Duodenal mucosa (tissue), 2 donors: ENCODE data around the gene IGIP.

Experiments used
- H3K27ac ChIP-seq: one replicate; pipeline ENCODE4 v1.7.0; 2013; ENCODE audit warnings: low read depth, low read length
- H3K27me3 ChIP-seq, 2 donors: one replicate each; pipeline ENCODE4 v1.7.0; 2013; ENCODE audit warnings: low read length in 2 of 2, control low read depth in 1 of 2; ENCODE audit not compliant: insufficient read depth in 2 of 2, control insufficient read depth in 1 of 2
- H3K36me3 ChIP-seq, 2 donors: one replicate each; pipeline ENCODE4 v1.7.0; 2013; ENCODE audit warnings: low read length in 2 of 2, control low read depth in 1 of 2; ENCODE audit not compliant: insufficient read depth in 2 of 2, control insufficient read depth in 1 of 2
- H3K4me1 ChIP-seq, 2 donors: one replicate each; pipeline ENCODE4 v1.7.0; 2013; ENCODE audit warnings: low read length in 2 of 2, control low read depth in 1 of 2; ENCODE audit not compliant: insufficient read depth in 2 of 2, control insufficient read depth in 1 of 2
- H3K4me3 ChIP-seq, 2 donors: one replicate each; pipeline ENCODE4 v1.7.0; 2013; ENCODE audit warnings: low read length in 2 of 2, low read depth in 1 of 2
- H3K9ac ChIP-seq, 2 donors: one replicate each; pipeline ENCODE4 v1.7.0; 2013; ENCODE audit warnings: low read length in 2 of 2, low read depth in 1 of 2
- H3K9me3 ChIP-seq, 2 donors: one replicate each; pipeline ENCODE4 v1.7.0; 2013; ENCODE audit warnings: low read length in 2 of 2, control low read depth in 1 of 2; ENCODE audit not compliant: control insufficient read depth in 1 of 2

Gene IGIP

GRCh38 chr5:140140435-140140834 lies 14.7 kb downstream of the IGIP start:
- no peaks in the 10 kb centered on the region for H3K9me3 ChIP-seq
- H3K4me3 ChIP-seq = no peak overlapping the region
- no peak overlapping the region for H3K27ac ChIP-seq
- peaks cover 39 to 53% of the 10 kb centered on the region in 2 donors for H3K4me1 ChIP-seq
- H3K9ac ChIP-seq = no peak overlapping the region
- no peaks in the 10 kb centered on the region for H3K36me3 ChIP-seq
- no peaks in the 10 kb centered on the region for H3K27me3 ChIP-seq

GRCh38 chr5:140141241-140141640 lies 15.5 kb downstream of the IGIP start:
- no peak overlapping the region for H3K27ac ChIP-seq
- no peaks in the 10 kb centered on the region for H3K9me3 ChIP-seq
- no peaks in the 10 kb centered on the region for H3K36me3 ChIP-seq
- H3K4me3 ChIP-seq = no peak overlapping the region
- H3K27me3 ChIP-seq = peaks cover 0 to 2% of the 10 kb centered on the region in 2 donors
- H3K4me1 ChIP-seq = peaks cover 45 to 55% of the 10 kb centered on the region in 2 donors
- no peak overlapping the region for H3K9ac ChIP-seq

- Histone ChIP-seq H3K4me3 (no peak overlapping the region), H3K9me3 (no peaks in the 10 kb centered on the region), H3K27me3 (peaks cover 0 to 5% of the 10 kb centered on the region in 2 donors), H3K9ac (no peak overlapping the region), H3K4me1 (peaks cover 50 to 55% of the 10 kb centered on the region in 2 donors), H3K27ac (no peak overlapping the region), H3K36me3 (no peaks in the 10 kb centered on the region)
These were observed 16.5 kb downstream of the IGIP start for GRCh38 chr5:140142246-140142645.

- Histone ChIP-seq H3K9ac (no peak overlapping the region), H3K9me3 (no peaks in the 10 kb centered on the region), H3K4me3 (no peak overlapping the region), H3K27me3 (peaks cover 0 to 5% of the 10 kb centered on the region in 2 donors), H3K36me3 (no peaks in the 10 kb centered on the region), H3K4me1 (peaks cover 50 to 55% of the 10 kb centered on the region in 2 donors), H3K27ac (peak overlapping the region; percentile 53)
These were observed 17.1 kb downstream of the IGIP start for GRCh38 chr5:140142856-140143255.

GRCh38 chr5:140143521-140144258 lies 18.0 kb downstream of the IGIP start:
- Histone ChIP-seq H3K4me3 (no peak overlapping the region), H3K4me1 (peaks cover 50 to 54% of the 10 kb centered on the region in 2 donors), H3K27ac (peak overlapping the region; percentile 53), H3K9ac (no peak overlapping the region), H3K9me3 (no peaks in the 10 kb centered on the region), H3K36me3 (no peaks in the 10 kb centered on the region), H3K27me3 (peaks cover 0 to 5% of the 10 kb centered on the region in 2 donors)

- Histone ChIP-seq H3K36me3 (no peaks in the 10 kb centered on the region), H3K4me3 (peak overlapping the region; percentile 26 to 67), H3K9ac (no peak overlapping the region), H3K27ac (no peak overlapping the region), H3K9me3 (no peaks in the 10 kb centered on the region), H3K27me3 (peaks cover 0 to 5% of the 10 kb centered on the region in 2 donors), H3K4me1 (peaks cover 47 to 49% of the 10 kb centered on the region in 2 donors)
These were observed 19.5 kb downstream of the IGIP start for GRCh38 chr5:140145256-140145655.

GRCh38 chr5:140145818-140146522 lies 20.2 kb downstream of the IGIP start:
- Histone ChIP-seq H3K4me1 (peaks cover 40 to 47% of the 10 kb centered on the region in 2 donors), H3K27me3 (peaks cover 0 to 5% of the 10 kb centered on the region in 2 donors), H3K9me3 (no peaks in the 10 kb centered on the region), H3K27ac (no peak overlapping the region), H3K4me3 (peak overlapping the region; percentile 67), H3K9ac (peak overlapping the region; percentile 52 to 67), H3K36me3 (no peaks in the 10 kb centered on the region)

GRCh38 chr5:140146523-140146842 lies 20.7 kb downstream of the IGIP start:
- Histone ChIP-seq H3K4me1 (peaks cover 35 to 48% of the 10 kb centered on the region in 2 donors), H3K9me3 (no peaks in the 10 kb centered on the region), H3K4me3 (peak overlapping the region; percentile 67), H3K36me3 (no peaks in the 10 kb centered on the region), H3K27ac (no peak overlapping the region), H3K9ac (peak overlapping the region; percentile 52 to 67), H3K27me3 (peaks cover 0 to 5% of the 10 kb centered on the region in 2 donors)

GRCh38 chr5:140147460-140147859 lies 21.7 kb downstream of the IGIP start:
- Histone ChIP-seq H3K27me3 (peaks cover 0 to 5% of the 10 kb centered on the region in 2 donors), H3K4me3 (no peak overlapping the region), H3K4me1 (peaks cover 25 to 38% of the 10 kb centered on the region in 2 donors), H3K9me3 (no peaks in the 10 kb centered on the region), H3K36me3 (no peaks in the 10 kb centered on the region), H3K27ac (no peak overlapping the region), H3K9ac (no peak overlapping the region)

GRCh38 chr5:140148508-140148907 lies 22.8 kb downstream of the IGIP start:
- H3K36me3 ChIP-seq = no peaks in the 10 kb centered on the region
- no peak overlapping the region for H3K9ac ChIP-seq
- H3K27ac ChIP-seq = no peak overlapping the region
- H3K9me3 ChIP-seq = no peaks in the 10 kb centered on the region
- peaks cover 16 to 31% of the 10 kb centered on the region in 2 donors for H3K4me1 ChIP-seq
- H3K4me3 ChIP-seq = no peak overlapping the region
- H3K27me3 ChIP-seq = peaks cover 0 to 5% of the 10 kb centered on the region in 2 donors
